Panc1 (cell line): Measurements from ENCODE around the gene CUX1. TPM values are rescaled to one million over a fixed set of nuclear protein-coding genes. Genes with fewer than 3 reads are reported as not detected.

Experiments
- ATAC-seq: fragments of 200-7000 bp; cut with Tn5 transposase; 2 replicates; pipeline ENCODE4 v1.9.1; 2020; ENCODE audit warnings: mild to moderate bottlenecking, moderate library complexity
- BruUV-seq: library from RNA; stranded (reverse); fragments of 400-500 nt; replicated peaks from 2 replicates; lab custom pipeline; 2021; lab: Mats Ljungman, UMichigan
- CTCF ChIA-PET: fragments of 300-600 bp; sonication (Branson Sonifier 250); formaldehyde crosslinking; loops from one replicate; lab custom pipeline; 2022; ENCODE audit warnings: antibody characterized with exemption; lab: Charles Lee
- POLR2A ChIA-PET: fragments of 300-600 bp; sonication (Branson Sonifier 250); formaldehyde crosslinking; loops from one replicate; lab custom pipeline; 2022; ENCODE audit warnings: antibody characterized with exemption; lab: Charles Lee
- DNase-seq: peaks from one replicate; pipeline ENCODE4 v3.0.0-alpha.2; 2010; ENCODE audit warnings: low read depth, low spot score
- H3K27ac ChIP-seq: 2 replicates; pipeline ENCODE4 v1.5.1; 2011; ENCODE audit warnings: mild to moderate bottlenecking, low read length, inconsistent platforms
- H3K27me3 ChIP-seq: fragments of 200-500 bp; sonication (Bioruptor generic); 2 replicates; pipeline ENCODE4 v1.6.0; 2014; ENCODE audit warnings: low read length, inconsistent platforms; ENCODE audit not compliant: control insufficient read depth, insufficient read depth
- H3K36me3 ChIP-seq: fragments of 200-500 bp; sonication (Bioruptor generic); 2 replicates; pipeline ENCODE4 v1.5.1; 2014; ENCODE audit warnings: inconsistent platforms, mild to moderate bottlenecking, low read length, moderate library complexity; ENCODE audit not compliant: control insufficient read depth, insufficient read depth
- H3K4me1 ChIP-seq: 2 replicates; pipeline ENCODE4 v1.5.1; 2011; ENCODE audit warnings: inconsistent platforms, mild to moderate bottlenecking, low read length, moderate library complexity; ENCODE audit not compliant: control insufficient read depth, insufficient read depth
- H3K4me3 ChIP-seq, 2 experiments: 2 replicates each; pipeline ENCODE4 v1.5.1; 2011 to 2012; ENCODE audit warnings: low read depth in 2 of 2, low read length in 2 of 2, mild to moderate bottlenecking in 2 of 2, inconsistent platforms in 1 of 2, moderate library complexity in 1 of 2
- H3K9me3 ChIP-seq: fragments of 200-500 bp; sonication (Bioruptor generic); 2 replicates; pipeline ENCODE4 v1.5.1; 2014; ENCODE audit warnings: low read depth, mild to moderate bottlenecking, inconsistent platforms, low read length, moderate library complexity; ENCODE audit not compliant: control insufficient read depth, insufficient read depth
- POLR2AphosphoS5 ChIP-seq: IDR thresholded peaks from 2 replicates; pipeline ENCODE4 v1.6.1; 2012; ENCODE audit warnings: mild to moderate bottlenecking, low read depth, low read length, moderate library complexity
- SIN3A ChIP-seq: IDR thresholded peaks from 2 replicates; pipeline ENCODE4 v1.6.1; 2012; ENCODE audit warnings: low read depth, mild to moderate bottlenecking, low read length, moderate library complexity, borderline replicate concordance; ENCODE audit not compliant: insufficient read depth
- TCF7L2 ChIP-seq: IDR thresholded peaks from 2 replicates; pipeline ENCODE4 v1.6.1; 2011; ENCODE audit warnings: mild to moderate bottlenecking, low read depth, low read length, inconsistent platforms
- in situ Hi-C: cut with HindIII; loops from 2 replicates; pipeline ENCODE4 v1.10.0; 2016; ENCODE audit warnings: low sequenced_read_pairs, low pct_unique_long_range_greater_than_20kb
- intact Hi-C: fragments of 100-400 bp; cut with micrococcal nuclease; formaldehyde crosslinking; loops from one replicate; pipeline ENCODE4 v1.10.0; 2022; ENCODE audit not compliant: unreplicated experiment
- total RNA-seq: library from RNA; stranded (reverse); gene quantifications from one replicate; pipeline ENCODE4 v1.2.1, GENCODE V29; 2021; ENCODE audit not compliant: unreplicated experiment
- TF ChIP-seq, protein P1 (sequence below), 2 experiments: IDR thresholded peaks; 2 replicates each; pipeline ENCODE4 v1.6.1; 2011 to 2012; ENCODE audit warnings: low read depth in 2 of 2, control low read depth in 1 of 2, low read length in 1 of 2, mild to moderate bottlenecking in 1 of 2, moderate library complexity in 1 of 2; ENCODE audit not compliant: insufficient read depth in 1 of 2
- TF ChIP-seq, protein P2 (sequence below): fragments of 450-650 bp; IDR thresholded peaks from 2 replicates; pipeline ENCODE4 v1.5.1; 2017; ENCODE audit warnings: mild to moderate bottlenecking

The CUX1 gene
- total RNA-seq, 1 experiment from 2014 or later, result 50.9 TPM

DNA sequence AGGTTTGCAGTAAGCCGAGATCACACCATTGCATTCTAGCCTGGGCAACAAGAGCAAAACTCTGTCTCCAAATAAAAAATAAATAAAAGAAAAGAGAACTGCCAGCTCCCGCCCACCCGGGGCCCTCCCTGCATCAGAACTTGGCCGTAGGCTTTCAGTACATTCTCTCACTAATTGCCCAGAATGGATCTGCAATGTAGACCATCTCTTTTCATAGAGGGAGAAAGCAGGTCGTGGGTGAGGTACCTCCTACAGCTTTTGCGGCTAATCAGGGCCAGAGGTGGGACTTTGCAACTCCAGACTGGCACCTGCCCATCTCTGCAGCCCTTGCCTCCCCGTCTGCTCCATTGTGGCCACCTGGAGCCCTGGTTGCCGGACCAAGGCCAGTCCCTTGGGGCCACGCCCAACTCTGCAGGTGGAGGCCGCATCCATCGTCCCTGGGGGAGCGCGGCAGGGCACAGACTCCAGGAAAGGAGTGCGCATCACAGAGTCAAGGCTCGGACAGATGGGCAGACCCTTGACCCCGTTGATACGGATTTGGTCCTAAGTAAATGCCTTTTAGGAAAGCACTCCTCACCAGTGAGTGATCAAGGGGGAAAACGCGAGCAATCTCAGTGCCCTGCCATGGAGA, 290.2 kb downstream of the CUX1 start:
- Histone ChIP-seq H3K27me3 (no peaks in the 10 kb centered on the region), H3K9me3 (no peaks in the 10 kb centered on the region), H3K27ac (no peak overlapping the region), H3K4me3 (no peak overlapping the region), H3K4me1 (no peaks in the 10 kb centered on the region), H3K36me3 (no peaks in the 10 kb centered on the region)
- intact Hi-C loops, result no loop called here
- ATAC-seq (no peak), DNase-seq (no peak)
- TF ChIP-seq SIN3A (no peak), POLR2AphosphoS5 (no peak), TCF7L2 (no peak)
- TF ChIP-seq, protein P1, sequence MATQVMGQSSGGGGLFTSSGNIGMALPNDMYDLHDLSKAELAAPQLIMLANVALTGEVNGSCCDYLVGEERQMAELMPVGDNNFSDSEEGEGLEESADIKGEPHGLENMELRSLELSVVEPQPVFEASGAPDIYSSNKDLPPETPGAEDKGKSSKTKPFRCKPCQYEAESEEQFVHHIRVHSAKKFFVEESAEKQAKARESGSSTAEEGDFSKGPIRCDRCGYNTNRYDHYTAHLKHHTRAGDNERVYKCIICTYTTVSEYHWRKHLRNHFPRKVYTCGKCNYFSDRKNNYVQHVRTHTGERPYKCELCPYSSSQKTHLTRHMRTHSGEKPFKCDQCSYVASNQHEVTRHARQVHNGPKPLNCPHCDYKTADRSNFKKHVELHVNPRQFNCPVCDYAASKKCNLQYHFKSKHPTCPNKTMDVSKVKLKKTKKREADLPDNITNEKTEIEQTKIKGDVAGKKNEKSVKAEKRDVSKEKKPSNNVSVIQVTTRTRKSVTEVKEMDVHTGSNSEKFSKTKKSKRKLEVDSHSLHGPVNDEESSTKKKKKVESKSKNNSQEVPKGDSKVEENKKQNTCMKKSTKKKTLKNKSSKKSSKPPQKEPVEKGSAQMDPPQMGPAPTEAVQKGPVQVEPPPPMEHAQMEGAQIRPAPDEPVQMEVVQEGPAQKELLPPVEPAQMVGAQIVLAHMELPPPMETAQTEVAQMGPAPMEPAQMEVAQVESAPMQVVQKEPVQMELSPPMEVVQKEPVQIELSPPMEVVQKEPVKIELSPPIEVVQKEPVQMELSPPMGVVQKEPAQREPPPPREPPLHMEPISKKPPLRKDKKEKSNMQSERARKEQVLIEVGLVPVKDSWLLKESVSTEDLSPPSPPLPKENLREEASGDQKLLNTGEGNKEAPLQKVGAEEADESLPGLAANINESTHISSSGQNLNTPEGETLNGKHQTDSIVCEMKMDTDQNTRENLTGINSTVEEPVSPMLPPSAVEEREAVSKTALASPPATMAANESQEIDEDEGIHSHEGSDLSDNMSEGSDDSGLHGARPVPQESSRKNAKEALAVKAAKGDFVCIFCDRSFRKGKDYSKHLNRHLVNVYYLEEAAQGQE (IDR thresholded peaks at IDR 0.05; ENCODE audit: insufficient read depth in 1 of 2, low read depth in 2 of 2, low read length in 1 of 2), result no peak
- TF ChIP-seq, protein P2, sequence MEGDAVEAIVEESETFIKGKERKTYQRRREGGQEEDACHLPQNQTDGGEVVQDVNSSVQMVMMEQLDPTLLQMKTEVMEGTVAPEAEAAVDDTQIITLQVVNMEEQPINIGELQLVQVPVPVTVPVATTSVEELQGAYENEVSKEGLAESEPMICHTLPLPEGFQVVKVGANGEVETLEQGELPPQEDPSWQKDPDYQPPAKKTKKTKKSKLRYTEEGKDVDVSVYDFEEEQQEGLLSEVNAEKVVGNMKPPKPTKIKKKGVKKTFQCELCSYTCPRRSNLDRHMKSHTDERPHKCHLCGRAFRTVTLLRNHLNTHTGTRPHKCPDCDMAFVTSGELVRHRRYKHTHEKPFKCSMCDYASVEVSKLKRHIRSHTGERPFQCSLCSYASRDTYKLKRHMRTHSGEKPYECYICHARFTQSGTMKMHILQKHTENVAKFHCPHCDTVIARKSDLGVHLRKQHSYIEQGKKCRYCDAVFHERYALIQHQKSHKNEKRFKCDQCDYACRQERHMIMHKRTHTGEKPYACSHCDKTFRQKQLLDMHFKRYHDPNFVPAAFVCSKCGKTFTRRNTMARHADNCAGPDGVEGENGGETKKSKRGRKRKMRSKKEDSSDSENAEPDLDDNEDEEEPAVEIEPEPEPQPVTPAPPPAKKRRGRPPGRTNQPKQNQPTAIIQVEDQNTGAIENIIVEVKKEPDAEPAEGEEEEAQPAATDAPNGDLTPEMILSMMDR, result no peak
- no TSS peak for BruUV-seq
- POLR2A ChIA-PET, result no interaction called here
- in situ Hi-C loops, result no loop called here
- CTCF ChIA-PET, result no interaction called here

DNA sequence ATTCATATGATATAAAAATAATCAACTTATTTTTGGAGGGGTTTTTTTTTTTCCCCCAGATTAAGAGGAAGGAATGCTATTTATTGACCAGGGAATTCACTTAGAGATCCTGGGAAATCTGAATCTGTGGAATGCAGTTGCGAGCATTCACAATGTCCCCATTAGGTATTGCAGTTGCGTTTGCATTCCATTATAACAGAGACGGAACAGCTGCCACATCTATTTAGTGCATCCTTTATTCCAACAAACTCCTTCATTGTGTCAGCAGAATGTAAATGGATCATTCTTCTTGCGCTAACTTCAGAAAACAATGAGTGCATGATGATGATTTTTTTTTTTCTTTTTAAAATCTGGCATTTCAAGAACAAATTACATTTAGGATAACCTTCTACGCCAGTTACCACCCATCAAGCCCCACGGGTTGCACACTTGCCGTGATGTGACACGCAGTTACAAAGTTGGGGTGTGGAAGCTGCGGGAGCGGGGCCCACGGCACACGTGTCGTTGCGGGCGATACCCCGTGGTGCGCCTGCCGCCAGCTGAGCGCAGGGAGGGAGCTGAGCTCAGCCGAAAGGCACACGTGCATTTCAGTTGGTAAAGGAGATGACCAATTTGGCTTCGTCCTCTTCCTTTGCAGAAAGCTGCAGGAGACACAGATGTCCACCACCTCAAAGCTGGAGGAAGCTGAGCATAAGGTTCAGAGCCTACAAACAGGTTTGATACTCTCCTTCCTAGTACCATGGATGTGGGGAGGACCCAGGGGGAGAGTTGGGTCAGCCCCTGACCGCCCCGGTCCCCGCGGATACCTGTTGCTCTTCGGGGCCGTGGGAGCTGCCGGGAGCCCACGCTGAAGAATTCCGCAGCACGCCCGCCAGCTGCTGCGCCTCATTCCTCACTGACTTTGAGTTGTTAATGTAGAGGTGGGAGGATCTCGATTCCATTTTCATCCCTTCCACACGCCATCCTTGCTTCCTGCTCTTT, 293.9 kb downstream of the CUX1 start:
- TF ChIP-seq SIN3A (no peak), TCF7L2 (no peak), POLR2AphosphoS5 (no peak)
- TF ChIP-seq, protein P2, result no peak
- TF ChIP-seq, protein P1 (IDR thresholded peaks at IDR 0.05; ENCODE audit: insufficient read depth in 1 of 2, low read depth in 2 of 2, low read length in 1 of 2), result no peak
- Histone ChIP-seq H3K27ac (no peak overlapping the region), H3K4me1 (no peaks in the 10 kb centered on the region), H3K27me3 (no peaks in the 10 kb centered on the region), H3K4me3 (no peak overlapping the region), H3K36me3 (no peaks in the 10 kb centered on the region; the same call in 1 of the 2 replicates), H3K9me3 (no peaks in the 10 kb centered on the region)
- CTCF ChIA-PET, result interaction anchor here (0.6 kb wide), 1 partner anchor 859 kb away, joined by 4 read pairs; no protein-coding TSS in a partner anchor
- ATAC-seq, result no peak
- intact Hi-C loops (no loop called here), in situ Hi-C loops (no loop called here)
- BruUV-seq, result no TSS peak
- POLR2A ChIA-PET, result no interaction called here
- DNase-seq, result no peak
